Measurements from ENCODE around the gene TCN2. TPM values are rescaled to one million over a fixed set of nuclear protein-coding genes. Genes with fewer than 3 reads are reported as not detected.
A peak's percentile ranks its signal among the peaks of the same experiment; 100 is the strongest.
"Not testable (repeated sequence)": the region's sequence is repeated elsewhere in the genome, so short reads cannot be mapped to it uniquely, and the experiment has no call there.

The TCN2 gene
- total RNA-seq, 1 experiment from 2014 or later = 1.8 TPM

GRCh38 chr22:30574095-30574981 lies 32.6 kb upstream of the TCN2 start, which contains the start of gene GAL3ST1:
Gene GAL3ST1, minus strand, starts transcription at chr22:30574665. Its CDS starts 17,273 bp downstream, at chr22:30557392.
- no peak for DNase-seq (ENCODE audit: low read depth, low spot score)
- in situ Hi-C loops (cut with HindIII; ENCODE audit: low pct_unique_long_range_greater_than_20kb, low sequenced_read_pairs) = no loop called here

- in situ Hi-C loops (cut with HindIII; ENCODE audit: low pct_unique_long_range_greater_than_20kb, low sequenced_read_pairs) = no loop called here
- DNase-seq (ENCODE audit: low read depth, low spot score) = no peak
Observed at GRCh38 chr22:30574997-30575671, 31.8 kb upstream of the TCN2 start.

GRCh38 chr22:30575859-30576258 lies 31.1 kb upstream of the TCN2 start:
- in situ Hi-C loops (cut with HindIII; ENCODE audit: low pct_unique_long_range_greater_than_20kb, low sequenced_read_pairs) = no loop called here

GRCh38 chr22:30578481-30578880 lies 28.5 kb upstream of the TCN2 start:
- in situ Hi-C loops (cut with HindIII; ENCODE audit: low pct_unique_long_range_greater_than_20kb, low sequenced_read_pairs) = no loop called here
- no peak for DNase-seq (ENCODE audit: low read depth, low spot score)

More at GRCh38 chr22:30575859-30576258, 31.1 kb upstream of the TCN2 start:
- DNase-seq (ENCODE audit: low read depth, low spot score) = no peak

GRCh38 chr22:30580896-30581295 lies 26.1 kb upstream of the TCN2 start:
- no peak for DNase-seq (ENCODE audit: low read depth, low spot score)
- in situ Hi-C loops (cut with HindIII; ENCODE audit: low pct_unique_long_range_greater_than_20kb, low sequenced_read_pairs) = no loop called here

- DNase-seq (ENCODE audit: low read depth, low spot score) = no peak
- in situ Hi-C loops (cut with HindIII; ENCODE audit: low pct_unique_long_range_greater_than_20kb, low sequenced_read_pairs) = no loop called here
Observed at GRCh38 chr22:30582051-30582450, 24.9 kb upstream of the TCN2 start.

GRCh38 chr22:30582788-30583545 lies 24.0 kb upstream of the TCN2 start:
- in situ Hi-C loops (cut with HindIII; ENCODE audit: low pct_unique_long_range_greater_than_20kb, low sequenced_read_pairs) = no loop called here
- DNase-seq (ENCODE audit: low read depth, low spot score) = no peak

GRCh38 chr22:30584441-30584840 lies 22.5 kb upstream of the TCN2 start:
- DNase-seq (ENCODE audit: low read depth, low spot score) = no peak
- in situ Hi-C loops (cut with HindIII; ENCODE audit: low pct_unique_long_range_greater_than_20kb, low sequenced_read_pairs) = no loop called here

- in situ Hi-C loops (cut with HindIII; ENCODE audit: low pct_unique_long_range_greater_than_20kb, low sequenced_read_pairs) = no loop called here
- no peak for DNase-seq (ENCODE audit: low read depth, low spot score)
Observed at GRCh38 chr22:30586414-30586813, 20.6 kb upstream of the TCN2 start.

- in situ Hi-C loops (cut with HindIII; ENCODE audit: low pct_unique_long_range_greater_than_20kb, low sequenced_read_pairs) = no loop called here
- DNase-seq (ENCODE audit: low read depth, low spot score) = no peak
Observed at GRCh38 chr22:30591191-30591587, 15.8 kb upstream of the TCN2 start.

GRCh38 chr22:30591588-30592359 lies 15.2 kb upstream of the TCN2 start, which contains the start of gene PES1:
Gene PES1, minus strand, starts transcription at chr22:30591910. Its CDS starts 77 bp downstream, at chr22:30591833.
- in situ Hi-C loops (cut with HindIII; ENCODE audit: low pct_unique_long_range_greater_than_20kb, low sequenced_read_pairs) = no loop called here
- DNase-seq (ENCODE audit: low read depth, low spot score) = peak; percentile 99

- DNase-seq (ENCODE audit: low read depth, low spot score); in situ Hi-C loops (cut with HindIII; ENCODE audit: low pct_unique_long_range_greater_than_20kb, low sequenced_read_pairs): not testable (repeated sequence)
Observed at GRCh38 chr22:30592360-30592713, 14.6 kb upstream of the TCN2 start.

- DNase-seq (ENCODE audit: low read depth, low spot score) = no peak
- in situ Hi-C loops (cut with HindIII; ENCODE audit: low pct_unique_long_range_greater_than_20kb, low sequenced_read_pairs) = no loop called here
Observed at GRCh38 chr22:30596199-30596598, 10.8 kb upstream of the TCN2 start.

GRCh38 chr22:30596886-30597285 lies 10.1 kb upstream of the TCN2 start:
- in situ Hi-C loops (cut with HindIII; ENCODE audit: low pct_unique_long_range_greater_than_20kb, low sequenced_read_pairs) = no loop called here
- no peak for DNase-seq (ENCODE audit: low read depth, low spot score)

GRCh38 chr22:30598986-30599385 lies 8.0 kb upstream of the TCN2 start:
- DNase-seq (ENCODE audit: low read depth, low spot score) = no peak
- in situ Hi-C loops (cut with HindIII; ENCODE audit: low pct_unique_long_range_greater_than_20kb, low sequenced_read_pairs) = no loop called here

- in situ Hi-C loops (cut with HindIII; ENCODE audit: low pct_unique_long_range_greater_than_20kb, low sequenced_read_pairs) = no loop called here
- DNase-seq (ENCODE audit: low read depth, low spot score) = no peak
Observed at GRCh38 chr22:30600921-30601320, 6.1 kb upstream of the TCN2 start.

- in situ Hi-C loops (cut with HindIII; ENCODE audit: low pct_unique_long_range_greater_than_20kb, low sequenced_read_pairs) = no loop called here
- DNase-seq (ENCODE audit: low read depth, low spot score) = no peak
Observed at GRCh38 chr22:30601464-30601863, 5.5 kb upstream of the TCN2 start.

Data from SK-MEL-5 (cell line).